GM18867 (cell line): ENCODE data around the gene STK38.

Experiments used
- ATAC-seq: cut with Tn5 transposase; IDR thresholded peaks from one replicate; pipeline ENCODE4 v1.9.1; 2021; ENCODE audit warnings: mild to moderate bottlenecking, moderate library complexity; ENCODE audit not compliant: unreplicated experiment

The STK38 gene

DNA sequence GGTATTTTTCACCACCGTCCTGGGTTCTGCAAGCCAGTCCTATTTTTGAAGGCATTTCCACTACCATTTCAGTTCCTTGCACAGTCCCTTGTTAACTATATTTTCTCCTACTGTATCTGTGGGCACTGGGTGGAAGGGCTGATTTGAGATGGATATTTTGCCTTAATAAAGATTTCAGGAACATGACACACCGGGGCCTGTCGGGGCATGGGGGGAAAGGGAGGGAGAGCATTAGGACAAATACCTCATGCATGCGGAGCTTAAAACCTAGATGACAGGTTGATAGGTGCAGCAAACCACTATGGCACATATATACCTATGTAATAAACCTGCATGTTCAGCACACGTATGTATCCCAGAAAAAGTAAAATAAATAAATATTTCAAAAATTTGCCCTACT is 22.4 kb downstream of the STK38 start:
- ATAC-seq, result no peak

DNA sequence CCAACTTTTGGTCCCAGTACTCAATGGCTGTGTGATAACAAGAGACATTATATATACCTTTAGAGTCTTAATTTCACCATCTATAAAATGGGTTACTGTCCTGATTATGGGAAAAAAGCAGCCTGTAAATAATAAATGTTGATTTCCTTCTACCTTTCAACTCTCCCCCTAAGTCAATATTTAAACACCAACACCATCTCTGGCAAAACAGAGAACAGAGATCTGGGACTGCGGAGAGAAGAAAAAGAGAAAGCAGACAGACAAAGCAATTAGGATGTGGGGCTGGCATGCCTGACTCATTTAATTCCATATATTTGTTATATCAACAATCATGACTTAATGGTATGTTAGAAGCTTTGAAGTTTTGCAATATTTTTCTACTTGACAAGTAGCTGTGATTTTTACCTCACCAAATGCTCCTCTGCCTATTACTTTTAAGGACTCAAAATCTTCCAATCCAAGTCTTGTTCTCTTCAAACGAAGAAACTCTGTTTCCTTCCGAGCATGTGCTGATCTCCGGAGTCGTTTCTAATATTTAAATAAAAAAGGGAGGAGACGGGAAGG is 23.3 kb downstream of the STK38 start:
- ATAC-seq, result no peak

DNA sequence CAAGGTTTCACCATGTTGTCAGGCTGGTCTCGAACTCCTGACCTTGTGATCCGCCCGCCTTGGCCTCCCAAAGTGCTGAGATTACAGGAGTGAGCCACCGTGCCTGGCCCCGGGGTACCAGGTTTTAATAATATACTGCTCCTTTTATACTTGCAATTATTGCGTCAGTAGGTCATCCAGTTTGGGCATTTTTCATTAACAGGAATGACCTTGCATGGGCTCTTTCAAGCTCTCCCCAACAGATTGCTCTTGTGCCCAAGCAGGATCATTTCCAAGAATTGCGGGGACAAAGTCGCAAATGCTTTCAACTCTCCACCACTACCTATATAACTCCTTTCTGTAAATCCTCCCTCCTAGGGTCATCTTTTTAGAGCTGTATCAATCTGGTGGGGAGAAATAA is 23.8 kb downstream of the STK38 start:
- ATAC-seq, result no peak

DNA sequence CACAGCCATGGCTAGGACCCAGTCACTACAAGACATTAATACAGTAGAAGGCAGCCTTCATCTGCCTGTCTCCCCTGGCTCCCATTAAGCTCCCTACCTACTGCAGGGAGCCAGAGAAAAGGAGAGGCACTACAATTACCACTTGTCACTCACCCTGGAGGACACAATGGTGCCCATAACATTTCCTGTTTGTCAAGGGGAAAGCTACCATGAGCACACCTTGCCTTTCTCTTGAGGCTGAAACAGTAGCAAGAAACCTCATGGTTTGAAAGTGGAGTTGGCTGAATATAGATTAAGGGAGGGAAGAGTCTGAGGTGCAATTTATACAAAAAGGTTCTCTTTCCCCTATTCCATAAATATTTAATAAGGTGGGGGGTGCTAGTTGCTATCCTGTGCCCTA is 27.9 kb downstream of the STK38 start:
- no peak for ATAC-seq

DNA sequence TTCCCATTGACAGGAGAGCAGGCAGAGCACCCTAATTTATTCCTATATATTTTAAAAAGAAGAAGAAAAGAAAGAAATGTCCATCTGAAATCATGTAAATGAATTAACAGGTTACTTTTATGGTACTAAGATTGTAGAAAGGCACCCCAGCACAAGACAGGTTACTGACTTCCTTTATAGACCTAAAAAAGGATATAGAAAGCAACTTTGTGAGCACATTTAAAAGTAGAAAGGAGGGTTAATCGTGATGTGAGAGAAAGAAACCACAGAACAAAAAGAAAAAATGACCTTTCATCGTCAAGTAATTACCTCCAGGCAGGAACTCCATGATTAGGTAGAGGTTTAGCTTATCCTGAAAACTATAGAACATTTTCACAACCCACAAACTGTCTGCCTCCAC is 29.9 kb downstream of the STK38 start:
- ATAC-seq, result no peak

DNA sequence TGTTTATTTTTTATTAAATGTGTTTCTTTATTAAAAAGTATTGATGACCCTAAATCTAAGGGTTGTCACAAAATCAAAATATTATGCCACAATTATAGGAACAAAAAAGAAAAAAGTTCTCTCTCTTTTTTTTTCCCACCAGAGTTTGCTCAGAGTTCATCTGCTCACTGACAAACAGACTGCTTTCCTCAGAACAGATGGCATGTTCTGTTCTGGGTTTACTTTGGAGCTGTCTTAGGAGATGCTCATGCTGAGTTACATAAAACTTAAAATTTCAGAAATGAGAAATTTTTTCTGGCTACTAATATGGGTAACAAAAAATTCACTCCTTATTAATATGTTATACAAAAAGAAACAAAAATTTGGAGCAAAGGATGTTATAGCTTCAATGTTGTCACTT is 30.3 kb downstream of the STK38 start:
- no peak for ATAC-seq

DNA sequence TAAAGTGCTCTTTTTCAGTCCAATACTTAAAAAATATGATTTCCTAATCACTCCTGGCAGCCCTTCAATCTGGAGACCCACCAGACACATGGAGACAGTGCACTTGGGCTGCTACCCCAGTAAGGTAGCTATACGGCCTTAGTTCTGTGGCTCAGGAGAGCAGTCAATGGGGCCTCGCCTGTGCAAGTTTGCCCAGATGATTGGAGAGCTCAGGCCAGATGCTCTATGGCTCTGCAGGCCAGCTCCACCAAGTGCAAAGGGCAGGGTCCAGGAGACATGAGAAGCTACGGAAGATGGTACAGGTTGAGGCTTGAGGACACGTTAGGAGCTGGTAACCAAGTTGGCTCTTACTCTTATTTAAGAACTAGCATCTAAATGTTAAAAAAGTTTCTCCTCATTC is 30.7 kb downstream of the STK38 start:
- no peak for ATAC-seq

DNA sequence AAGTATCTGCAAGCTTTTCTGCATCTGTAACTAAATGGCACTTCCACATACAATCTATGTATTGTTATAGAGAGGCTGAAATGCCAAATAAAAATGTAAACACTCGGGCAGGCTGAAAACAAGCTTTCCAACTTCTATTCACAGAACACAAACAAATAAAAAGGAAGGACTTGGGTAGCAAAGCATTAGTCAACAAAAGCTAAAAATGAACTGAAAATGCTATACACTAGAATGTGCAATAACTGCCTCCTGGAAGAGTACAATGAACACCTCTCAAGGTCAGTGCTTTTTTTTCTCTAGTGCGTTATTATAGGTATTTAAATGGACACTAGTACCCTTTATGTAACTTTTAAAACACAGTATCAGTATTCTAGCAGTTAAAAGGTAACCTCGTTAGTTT is 31.4 kb downstream of the STK38 start:
- ATAC-seq, result no peak

DNA sequence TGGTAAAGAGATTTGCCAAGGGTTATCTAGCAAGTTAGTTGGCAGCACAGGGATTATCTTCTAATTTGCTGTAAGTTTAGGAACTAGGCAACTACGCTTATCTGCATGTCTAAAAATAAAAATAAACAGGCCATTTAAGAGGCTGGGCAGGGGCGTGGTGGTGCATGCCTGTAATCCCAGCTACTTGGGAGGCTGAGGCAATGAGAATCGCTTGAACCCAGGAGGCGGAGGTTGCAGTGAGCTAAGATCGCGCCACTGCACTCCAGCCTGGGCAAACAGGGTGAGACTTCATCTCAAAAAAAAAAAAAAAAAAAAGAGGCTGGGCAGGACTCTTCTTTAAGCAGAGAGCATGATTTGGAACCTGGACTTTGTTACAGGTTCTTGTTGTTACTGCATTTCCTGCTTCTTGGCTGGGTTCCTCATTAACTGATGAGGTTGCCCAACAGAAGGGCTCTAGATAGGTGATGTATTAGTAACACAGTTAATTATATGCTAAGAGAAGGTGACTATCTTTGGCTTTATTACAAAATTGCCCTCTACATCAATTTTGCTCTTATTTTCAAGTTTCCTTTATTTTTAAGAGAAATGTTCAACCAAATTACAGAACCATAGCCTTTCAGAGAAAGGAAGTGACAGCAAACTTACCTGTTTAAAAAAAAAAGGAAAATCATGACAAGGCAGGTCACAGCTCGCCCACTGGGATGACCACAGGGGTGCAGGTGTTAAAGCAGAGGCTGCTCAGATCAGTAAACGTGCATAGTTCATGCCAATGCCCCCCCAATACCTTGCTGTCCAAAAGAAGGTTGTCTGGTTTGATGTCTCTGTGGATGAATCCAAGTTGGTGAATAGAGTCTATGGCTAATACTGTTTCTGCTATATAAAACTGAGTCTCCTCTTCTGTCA is 32.5 kb downstream of the STK38 start:
- no peak for ATAC-seq

DNA sequence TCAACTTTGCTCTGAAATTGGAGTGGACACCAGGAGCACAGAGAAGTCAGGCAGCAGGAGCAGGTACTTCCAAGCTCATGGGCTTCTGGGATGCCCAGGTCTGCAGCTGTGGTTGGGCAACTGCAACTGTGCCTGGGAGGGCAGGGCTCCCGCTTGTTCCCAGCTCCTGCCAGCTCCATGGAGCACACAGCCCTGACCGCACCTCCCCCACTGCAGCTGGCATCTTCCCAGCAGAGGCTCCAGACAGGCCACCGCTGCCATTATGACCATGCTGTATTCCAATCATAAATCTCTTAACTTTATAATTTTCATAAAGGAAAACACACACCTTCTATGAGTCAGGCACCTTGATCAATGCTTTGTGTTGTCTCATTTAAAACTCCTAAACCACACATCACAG is 36.9 kb downstream of the STK38 start:
- ATAC-seq, result no peak

DNA sequence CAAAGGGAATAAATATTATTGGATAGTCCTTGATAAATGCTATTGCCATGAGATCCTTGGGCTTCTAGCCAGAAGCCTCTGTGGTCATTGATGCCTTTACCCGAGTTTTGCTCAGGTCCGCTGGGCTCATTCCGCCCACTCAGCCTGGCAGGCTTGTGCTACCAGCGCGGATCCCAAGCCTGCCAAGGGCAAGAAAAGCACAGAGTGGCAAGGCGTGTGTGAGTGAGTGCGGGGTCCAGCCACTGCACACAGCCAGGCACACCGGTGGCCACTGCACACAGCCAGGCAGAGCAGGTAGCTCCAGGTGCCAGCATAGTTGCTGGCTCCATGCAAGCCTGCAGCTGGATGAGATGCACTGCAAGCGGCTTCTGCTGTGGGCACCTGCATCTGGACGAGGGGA is 38.7 kb downstream of the STK38 start:
- ATAC-seq, result no peak

DNA sequence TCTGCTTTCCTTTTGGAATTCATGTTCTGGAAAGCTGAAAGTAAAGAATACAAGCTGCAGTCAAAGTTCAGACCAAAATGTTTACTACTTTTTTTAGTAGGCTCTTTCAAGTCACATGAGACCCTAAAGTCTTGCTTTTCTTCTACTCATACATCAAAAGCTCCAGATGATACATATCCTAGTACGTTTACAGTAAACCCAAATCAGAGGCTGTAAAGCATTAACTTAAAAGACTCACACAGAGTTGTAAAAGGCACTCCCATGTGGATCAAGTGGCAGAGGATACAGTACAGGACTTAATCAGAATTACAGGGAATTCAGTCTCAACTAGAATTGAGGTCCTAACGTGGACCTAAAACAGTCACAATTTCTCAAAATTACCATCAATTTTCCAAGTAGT is 40.7 kb downstream of the STK38 start:
- no peak for ATAC-seq

DNA sequence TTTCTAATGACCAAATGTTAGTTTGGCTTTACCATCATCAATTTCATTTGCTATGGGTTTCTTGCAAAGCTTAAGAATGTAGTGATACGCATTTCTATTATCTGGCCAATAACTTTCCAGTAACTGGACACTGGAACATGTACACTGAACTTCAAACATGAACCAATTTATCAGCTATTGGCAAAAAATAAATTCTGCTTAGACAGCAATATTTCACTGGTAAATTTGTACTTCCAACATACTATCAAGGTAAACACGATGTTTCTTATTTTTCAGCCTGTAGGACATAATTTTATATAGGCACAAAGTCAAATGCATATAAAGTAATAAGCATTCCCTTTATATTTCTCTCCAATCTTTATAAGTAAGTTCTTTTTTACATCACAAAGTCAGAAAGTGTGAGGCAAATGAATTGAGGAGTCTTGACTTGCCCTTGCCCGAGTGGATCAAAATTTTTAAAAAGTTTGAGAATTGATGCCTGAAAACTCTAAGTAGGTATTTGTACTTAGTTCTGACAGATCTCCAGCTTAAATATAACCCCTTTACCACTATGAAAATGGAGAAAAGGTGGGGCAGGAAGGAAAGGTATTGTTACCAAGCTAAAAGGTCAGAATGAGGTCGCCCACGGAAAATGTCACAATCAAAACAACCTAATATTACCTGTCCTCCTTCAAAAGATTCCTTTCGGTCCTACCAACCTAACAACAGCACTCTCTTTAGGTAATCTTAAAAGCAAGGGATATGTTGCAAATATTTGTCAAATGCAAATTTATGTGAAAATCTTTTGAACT is 41.3 kb downstream of the STK38 start:
- no peak for ATAC-seq

DNA sequence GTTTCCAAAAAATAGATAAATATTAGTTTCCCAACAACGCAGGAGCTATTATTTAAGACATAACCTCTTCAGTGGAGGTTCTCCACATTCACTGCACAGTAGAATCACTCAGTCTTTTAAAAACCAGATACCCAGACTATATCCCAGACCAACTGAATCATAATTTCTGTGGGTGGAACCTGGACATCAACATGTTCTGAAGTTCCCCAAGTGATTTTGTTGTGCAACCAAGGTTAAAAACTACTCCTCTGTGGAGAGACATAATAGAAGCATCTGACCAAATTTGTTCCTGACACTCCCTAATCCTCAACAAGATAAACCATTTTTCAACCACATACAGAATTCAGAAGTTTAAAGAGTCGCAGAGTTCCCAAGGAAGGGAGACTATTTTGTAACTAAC is 42.3 kb downstream of the STK38 start:
- ATAC-seq, result no peak

DNA sequence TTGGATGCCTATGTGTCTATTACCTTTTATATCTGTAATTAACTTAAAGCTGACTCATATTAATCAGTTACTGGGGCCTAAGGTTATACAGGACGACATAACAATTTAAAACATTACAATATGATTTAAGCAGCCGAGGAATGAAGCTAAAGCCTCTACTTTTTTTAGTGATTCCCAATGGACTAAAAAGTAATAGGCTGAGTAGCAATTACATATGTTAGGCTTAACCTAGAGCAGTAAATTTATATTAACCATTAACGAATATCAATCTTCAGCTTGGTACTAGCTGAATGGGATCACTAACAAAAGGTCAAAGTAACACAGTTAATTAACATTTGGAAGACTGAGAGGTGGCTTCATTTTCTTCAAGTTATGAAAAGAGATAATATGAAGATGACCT is 43.1 kb downstream of the STK38 start:
- no peak for ATAC-seq

DNA sequence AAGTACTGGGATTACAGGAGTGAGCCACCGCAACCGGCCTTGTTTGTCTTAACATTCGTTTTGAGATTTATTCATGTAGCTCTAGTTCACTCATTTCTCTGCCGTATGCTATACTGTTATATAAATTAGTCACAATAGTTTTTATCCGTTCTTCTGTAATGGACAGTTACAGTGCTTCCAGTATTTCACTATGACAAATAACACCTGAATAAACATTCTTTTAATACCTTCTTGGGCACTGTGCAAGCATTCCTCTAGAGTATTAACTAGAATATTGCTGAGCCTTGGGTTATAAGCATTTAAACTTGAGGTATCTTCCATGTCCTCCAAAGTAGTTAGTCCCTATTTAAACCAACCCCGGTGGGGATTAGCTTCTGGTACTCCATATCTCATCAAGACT is 45.6 kb downstream of the STK38 start:
- no peak for ATAC-seq

DNA sequence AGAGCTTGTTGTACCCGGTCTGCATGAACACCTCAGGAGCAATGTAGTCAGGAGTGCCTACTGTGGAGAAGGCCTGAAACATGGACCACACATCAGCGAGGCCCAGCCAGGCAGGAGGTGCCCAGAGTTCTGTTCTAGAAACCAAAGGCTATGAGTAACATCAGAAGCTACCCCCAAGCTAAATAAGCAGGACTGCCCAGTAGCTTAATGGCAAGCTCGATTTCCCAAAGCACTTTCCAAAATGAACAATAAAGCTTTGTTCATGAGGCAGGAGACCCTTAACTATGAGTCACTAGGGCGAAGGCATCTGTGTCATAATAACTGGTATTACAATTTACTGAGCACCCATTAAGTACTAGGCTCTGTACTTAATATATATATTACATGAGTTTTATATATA is 47.4 kb downstream of the STK38 start:
- ATAC-seq, result no peak

DNA sequence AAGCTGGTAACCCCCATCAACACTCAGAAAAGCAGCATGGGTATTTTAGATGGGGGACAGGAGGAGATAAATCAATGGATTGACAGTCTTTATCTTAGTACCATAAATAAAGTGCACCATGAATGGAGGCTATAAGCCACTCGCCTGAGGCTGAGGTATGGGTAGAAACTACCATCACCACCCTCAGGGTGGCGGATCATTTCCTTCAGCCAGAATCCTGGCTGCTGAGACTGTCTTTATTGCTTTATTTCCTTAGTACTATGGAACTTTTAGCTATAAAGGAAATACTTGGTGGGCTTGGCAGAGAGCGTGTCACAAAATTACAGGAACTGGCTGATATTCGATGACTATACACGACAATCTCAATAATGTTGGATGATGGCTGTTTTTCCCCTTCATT is 52.2 kb downstream of the STK38 start:
- ATAC-seq, result no peak

DNA sequence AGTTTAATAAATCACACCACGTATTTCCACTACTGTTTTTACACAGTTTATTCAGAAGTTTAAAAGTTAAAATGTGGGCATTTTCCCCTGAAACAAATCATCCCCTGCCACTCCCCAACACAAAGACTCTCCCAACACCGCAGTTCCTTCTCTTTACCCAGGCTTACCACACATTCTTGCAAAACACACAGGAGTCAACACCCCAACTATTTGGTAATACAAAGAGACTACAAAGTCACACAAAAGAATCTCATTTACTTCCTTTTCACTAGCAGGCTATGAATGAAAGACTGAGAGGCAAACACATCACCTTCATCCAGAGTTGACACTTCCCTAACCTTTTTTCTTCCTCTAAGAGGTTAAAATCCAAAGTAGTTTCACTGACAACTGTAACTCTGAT is 53.4 kb downstream of the STK38 start:
- no peak for ATAC-seq

DNA sequence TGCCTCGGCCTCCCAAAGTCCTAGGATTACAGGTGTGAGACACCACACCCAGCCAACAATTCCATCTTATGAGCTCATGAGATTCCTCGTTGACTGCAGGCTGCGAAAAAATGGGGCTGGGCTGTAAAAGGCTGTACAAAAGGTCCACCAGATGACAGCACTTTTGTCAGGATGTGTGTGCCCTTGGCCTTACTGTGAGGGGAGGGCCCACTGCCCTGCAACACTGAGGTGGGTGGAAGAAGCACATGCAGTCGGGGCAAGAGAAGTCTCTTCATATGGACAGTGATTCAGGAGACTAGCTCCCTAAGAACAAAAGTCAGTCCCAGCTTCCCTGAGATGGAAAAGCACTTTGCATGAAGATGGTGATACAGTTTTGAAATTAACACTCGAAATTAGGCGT is 54.0 kb downstream of the STK38 start:
- no peak for ATAC-seq

DNA sequence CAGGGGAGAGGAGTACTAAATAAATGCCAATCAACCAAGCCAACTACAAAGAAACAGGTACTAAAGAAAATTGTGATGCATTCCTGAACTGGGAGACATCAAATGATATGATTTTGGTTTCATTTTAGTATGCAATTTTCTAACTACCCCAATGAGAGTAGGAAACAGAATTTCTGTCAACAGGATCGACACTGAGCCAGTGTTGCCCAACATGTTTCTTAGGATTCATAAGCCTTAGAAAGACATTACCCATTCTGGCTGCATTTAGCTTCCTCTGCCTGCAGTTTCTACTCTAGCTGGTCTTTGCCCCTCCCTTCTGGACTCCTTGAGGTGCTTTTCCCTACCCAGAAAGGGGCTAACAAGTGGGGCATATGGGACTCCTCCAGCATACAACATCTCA is 54.7 kb downstream of the STK38 start:
- ATAC-seq, result no peak

DNA sequence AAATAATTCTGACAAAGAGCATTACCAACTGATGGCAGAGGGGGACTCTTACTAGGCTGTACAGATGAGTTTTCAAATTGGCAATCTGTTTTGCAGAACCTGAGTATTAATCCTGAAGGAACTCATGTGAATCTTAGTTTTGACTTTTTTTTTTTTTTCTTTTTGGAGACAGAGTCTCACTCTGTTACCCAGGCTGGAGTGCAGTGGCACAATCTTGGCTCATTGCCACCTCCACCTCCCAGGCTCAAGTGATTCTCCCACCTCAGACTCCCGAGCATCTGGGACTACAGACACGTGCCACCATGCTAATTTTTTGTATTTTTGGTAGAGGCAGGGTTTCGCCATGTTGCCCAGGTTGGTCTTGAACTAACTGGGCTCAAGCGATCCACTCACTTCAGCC is 55.2 kb downstream of the STK38 start:
- ATAC-seq, result no peak
